Stimulated activated CD4-positive, alpha-beta T cell treated with anti-CD3 and anti-CD28 coated beads, Interleukin-1b, Interleukin-23, amount 100 ng/mL, for 24 hours (primary cell): Measurements from ENCODE around the gene RAB11A.

ENCODE experiments used
- DNase-seq, 4 experiments: peaks; one replicate each; pipeline ENCODE4 v3.0.0-alpha.2; 2020; ENCODE audit warnings: low read depth in 4 of 4, low spot score in 1 of 4

The RAB11A gene

DNA sequence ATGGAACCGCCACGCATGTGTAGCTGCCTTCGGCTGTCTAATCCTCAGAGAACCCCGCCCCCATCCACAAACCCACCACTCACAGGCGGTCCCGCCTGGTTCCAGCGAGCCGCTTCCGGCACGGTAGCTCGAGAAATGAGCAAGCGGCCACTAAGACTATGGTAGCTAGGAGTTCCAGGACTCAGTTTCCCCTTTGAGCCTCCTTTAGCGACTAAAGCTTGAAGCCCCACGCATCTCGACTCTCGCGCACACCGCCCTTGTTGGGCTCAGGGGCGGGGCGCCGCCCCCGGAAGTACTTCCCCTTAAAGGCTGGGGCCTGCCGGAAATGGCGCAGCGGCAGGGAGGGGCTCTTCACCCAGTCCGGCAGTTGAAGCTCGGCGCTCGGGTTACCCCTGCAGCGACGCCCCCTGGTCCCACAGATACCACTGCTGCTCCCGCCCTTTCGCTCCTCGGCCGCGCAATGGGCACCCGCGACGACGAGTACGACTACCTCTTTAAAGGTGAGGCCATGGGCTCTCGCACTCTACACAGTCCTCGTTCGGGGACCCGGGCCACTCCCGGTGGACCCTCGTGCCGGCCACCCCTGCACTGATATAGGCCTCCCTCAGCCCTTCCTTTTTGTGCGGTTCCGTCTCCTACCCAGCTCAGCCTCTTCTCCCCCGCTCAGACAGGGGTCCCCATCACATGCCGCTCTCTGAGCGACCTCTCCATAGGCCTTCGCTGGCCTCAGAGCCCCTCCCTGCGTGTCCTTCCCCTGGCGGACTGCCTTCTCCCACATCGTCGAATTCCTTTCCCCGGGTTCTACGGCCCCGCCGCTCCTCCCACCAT is at the start of gene RAB11A:
RAB11A (plus strand) TSS at position 366 of the 828 bp plus-strand sequence; CDS start at position 461, 95 bp downstream.
- peak; percentile 88 to 92 (median 91) for DNase-seq

DNA sequence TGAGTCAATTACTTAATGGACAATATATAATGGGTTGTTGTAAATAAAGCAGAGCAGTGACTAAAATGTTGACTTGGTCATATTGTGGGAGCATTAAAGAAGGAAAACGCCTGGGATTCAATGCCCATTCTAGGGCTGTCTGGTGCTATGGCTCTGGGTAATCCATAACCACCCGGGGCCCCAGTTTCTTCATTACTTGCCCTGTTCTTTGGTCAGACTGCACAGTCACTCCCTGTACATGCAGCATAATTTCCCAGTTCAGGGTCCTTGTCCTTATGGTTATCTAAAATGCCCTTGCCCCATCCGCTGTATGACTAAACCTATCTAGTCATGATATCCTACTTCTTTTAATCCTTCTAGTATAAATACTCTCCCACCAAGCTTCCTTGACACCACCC is 49.7 kb upstream of the RAB11A start:
- DNase-seq, result no peak

DNA sequence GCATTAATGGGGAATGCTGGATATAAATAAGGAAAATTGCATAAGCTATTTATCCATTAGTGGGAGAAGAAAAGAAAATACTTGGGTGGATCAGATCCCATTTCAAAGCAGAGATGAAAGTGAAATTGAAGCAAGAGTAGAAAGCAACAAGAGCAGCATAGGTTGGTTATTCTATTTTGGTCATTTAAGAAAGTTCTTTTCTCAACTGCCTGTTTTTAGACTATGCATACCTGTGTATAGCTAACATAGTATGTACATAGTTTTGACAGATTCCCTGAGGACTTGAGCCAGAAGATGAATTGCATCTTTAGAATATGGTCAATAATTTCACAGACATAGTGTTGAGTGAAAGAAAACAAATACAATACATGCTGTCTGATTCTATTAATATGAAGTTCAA is 48.2 kb upstream of the RAB11A start:
- no peak for DNase-seq

DNA sequence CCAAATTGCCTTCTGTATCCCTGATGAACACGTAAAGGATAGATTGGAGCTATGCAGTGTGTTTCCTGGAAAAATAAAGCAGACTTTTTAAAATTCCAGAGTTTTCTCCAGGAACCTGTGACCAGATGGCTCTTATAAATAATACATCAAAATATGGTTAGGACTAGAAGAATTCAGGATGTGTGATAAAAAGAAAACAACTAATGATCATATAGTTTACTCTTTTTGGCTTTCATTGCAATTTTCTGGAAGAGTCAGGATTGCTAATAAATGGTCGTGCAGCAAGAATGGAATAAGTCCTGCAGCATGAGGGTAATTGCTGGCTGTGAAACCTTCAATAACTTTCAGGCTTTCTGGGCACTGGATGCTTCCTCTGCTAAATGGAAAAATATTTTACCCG is 47.0 kb upstream of the RAB11A start:
- DNase-seq, result no peak

DNA sequence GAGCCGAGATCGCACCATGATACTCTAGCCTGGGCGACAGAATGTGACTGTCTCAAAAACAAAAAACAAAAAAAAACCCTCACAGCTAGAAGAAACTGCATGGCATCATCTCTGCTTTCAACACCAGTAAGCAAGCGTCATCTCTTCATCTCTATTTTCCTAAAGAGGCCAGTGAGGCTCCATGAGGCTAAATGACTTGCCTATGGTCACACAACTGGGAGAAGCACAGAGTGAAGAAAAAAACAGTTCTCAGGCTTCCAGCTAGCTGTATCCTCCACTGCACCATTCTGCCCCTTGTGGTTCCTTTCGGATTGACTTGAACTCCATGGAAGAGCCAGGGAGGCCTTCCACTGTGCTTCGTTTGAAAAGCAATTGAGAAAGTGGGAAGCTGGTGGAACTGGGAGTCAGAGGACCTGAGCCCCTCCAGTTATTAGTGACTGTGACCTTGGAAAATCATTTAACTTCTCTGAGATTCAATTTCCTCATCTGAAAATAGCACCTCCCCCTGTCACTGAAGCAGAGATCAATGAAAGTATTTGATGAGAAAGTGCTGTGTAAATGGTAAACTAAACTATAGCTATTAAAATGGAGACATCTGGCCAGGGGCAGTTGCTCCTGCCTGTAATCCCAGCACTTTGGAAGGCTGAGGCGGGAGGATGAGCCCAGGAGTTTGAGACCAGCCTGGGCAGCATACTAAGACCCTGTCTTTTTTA is 45.1 kb upstream of the RAB11A start:
- DNase-seq, result no peak

DNA sequence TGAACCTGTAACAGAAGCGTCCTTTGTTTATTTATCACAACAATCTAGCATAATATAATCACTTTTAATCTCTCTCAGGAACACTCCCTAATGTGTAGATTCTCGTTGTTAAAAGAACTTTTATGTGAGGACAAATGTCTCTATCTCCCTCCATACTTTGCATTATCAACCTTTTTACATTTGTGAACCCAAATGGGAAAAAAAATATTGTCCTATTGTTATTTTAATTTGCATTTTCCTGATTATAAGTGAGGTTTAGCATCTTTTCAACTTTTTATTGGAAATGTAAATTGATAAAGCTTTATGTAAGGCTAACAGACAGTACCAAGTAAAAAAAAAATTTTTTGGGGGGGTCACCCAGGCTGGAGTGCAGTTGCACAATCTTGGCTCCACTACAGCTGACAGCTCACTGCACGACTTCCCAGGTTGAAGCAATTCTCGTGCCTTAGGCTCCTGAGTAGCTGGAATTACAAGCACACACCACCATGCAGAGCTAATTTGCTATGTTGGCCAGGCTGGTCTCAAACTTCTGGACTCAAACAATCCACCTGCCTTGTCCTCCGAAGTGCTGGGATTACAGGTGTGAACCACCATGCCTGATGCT is 44.2 kb upstream of the RAB11A start:
- no peak for DNase-seq

DNA sequence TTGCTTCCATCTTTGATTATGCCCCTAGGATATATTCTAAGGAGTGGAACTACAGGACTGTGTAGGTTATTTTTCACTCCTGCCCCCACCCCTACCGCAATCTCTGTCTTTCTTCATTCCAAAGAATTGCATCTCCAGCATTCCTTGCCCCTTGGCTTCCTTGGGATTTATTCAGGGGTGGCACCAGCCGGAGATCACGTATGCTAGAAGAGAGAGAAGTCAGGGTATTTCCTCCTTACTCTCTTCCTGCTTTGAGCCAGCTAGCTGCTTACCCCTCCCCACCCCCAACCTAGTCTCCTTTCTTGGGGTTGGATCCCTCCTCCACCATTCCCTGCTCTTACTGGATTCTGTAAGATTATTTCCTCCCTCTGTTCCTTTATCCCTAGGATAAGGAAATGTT is 42.2 kb upstream of the RAB11A start:
- DNase-seq, result no peak

DNA sequence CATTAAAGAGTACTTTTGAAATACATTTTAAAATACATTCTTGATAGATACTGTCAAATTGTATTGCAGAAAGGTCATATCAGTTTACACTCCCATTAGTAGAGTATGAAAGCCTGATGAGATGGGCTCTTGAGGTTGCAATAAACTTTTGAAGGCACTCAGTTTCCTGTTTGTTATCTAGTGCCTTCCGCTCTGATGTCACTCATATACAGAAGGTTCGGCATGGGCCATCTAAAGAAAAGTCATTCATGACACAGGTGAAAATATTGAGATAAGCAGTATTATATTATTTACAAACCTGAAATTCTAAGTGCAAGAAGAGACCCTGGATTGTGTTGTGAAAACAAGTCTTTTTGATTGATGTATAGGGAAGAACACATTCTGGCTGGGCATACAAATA is 40.7 kb upstream of the RAB11A start:
- no peak for DNase-seq

DNA sequence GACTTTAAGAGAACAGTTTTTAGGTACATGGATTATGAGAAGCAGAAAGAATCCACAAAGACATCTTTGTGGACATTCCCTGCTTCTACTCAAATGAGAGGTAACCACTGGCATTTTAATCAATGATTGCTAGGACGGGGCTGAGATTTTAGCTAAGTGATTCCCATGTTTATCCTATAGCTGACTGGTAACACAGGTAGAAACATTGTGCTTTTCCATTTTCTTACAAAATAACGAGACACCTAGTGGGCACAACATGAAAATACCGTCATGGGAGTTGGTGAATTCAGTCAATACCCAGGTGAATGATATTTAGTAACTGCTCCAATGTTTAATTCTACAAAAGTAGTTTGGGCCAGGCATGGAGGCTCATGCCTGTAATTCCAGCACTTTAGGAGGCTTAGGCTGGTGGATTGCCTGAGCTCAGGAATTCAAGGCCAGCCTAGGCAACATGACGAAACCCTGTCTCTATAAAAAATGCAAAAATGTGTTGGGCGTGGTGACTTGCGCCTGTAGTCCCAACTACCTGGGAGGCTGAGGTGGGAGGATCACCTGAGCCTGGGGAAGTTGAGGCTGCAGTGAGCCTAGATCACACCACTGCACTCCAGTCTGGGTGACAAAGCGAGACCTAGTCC is 40.0 kb upstream of the RAB11A start:
- no peak for DNase-seq

DNA sequence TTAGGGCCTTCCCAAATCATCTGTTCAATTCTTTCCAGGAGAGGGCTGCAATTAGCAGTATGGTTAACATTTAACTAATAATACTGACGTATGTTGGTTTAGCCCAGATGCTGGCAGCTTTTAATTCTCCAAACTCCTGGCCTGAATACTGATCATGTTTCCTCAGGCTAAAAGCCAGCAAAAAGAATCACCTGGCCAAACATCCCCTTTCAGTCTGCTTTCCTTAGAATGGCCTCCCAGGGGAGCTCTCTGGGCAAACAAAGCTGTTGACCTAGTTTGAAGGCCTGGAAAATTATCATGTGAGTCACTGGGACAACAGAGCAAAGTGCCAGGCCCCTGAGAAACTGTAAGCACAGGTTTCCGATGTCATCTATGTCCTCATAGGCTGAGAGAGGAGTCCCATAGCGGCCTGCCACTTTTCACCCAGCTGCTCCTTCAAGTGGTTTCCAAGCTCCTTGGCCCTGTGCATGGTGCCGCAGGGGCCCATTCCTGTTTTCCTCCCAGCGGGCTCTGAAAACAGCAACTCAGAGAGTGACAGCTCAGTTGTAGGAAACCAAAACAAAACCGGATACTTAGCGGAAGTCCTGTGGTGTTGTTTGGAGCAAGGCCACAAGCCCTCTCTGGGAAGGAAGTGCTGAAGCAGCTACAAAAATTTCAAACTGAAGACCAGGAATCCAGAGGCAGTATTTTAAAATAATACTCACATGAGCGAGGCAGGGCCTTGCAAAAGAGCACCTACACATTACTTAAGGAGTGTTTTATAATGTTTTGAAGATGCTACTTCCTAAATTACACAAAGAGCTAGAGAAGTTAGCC is 36.5 kb upstream of the RAB11A start:
- DNase-seq, result peak in 1 of 4 experiments; percentile 16

DNA sequence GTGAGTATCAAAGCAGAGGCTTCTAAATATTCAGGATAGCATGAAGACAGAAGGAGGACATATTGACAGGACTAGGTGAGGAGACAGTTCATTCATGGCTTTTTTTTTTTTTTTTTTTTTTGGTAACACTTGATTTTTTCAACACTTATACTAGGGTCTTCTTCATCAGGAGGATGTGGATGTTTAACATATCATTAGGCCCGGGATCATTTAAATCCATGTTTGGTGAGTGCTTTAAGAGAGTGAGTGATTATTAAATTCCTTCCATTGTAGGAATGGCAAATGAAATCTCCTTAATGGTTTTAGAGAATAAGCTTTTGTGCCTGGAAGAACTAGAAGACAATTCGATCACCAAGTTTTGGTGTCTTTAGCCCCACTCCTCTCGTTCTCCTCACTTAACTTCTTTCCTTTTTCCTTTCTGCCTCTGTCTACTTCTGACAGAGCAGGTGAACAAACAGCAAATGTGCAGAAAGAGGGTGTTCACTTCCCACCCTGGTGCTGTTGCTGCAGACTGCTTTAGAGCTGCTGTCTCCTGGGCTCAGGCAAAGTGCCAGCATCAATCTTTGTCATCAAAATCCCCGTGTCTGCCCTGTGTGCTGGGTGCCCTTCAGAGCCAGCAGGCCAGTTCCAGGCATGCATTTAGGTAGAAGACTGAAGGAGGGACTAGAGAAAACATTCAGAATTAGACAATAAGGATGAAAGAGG is 35.6 kb upstream of the RAB11A start:
- peak in 1 of 4 experiments; percentile 18 for DNase-seq

DNA sequence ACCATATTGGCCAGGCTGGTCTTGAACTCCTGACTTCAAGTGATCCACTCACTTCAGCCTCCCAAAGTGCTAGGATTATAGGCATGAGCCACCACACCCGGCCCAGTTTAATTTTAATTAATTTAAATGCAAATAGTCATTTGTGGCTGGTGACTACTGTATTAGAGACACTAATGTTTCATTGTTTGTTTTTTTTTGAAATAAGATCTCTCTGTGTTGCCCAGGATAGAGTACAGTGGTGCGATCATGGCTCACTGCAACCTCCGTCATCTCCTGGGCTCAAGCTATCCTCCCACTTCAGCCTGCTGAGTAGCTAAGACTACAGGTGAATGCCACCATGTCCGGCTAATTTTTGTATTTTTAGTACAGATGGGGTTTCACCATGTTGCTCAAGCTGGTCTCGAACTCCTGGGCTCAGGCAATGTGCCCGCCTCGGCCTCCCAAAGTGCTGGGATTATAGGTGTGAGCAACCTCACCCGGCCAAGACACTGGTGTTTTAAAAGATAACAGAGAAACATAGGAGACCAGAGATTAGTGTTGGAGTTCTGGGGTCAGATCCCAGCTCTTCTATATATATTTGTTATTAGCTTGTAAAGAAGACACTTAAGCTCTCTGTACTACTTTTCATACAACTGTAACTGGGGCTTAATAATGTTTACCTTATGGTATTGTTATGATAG is 34.5 kb upstream of the RAB11A start:
- no peak for DNase-seq

DNA sequence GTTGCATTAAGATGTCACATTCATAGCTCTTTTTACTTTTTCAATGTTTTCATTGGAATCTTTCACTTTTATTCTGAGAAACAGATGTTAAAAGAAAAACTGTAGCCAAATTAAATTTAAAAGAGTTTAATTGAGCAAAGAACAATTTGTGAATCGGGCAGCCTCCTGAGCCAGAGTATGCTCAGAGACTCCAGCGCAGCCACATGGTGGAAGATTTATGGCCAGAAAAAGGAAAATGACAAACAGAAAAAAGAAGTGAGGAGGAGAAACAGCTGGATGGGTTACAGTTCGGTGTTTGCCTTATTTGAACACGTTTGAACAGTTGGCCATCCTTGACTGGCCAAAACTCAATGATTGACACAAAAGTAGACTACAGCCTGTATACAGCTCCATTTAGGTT is 33.8 kb upstream of the RAB11A start:
- DNase-seq, result no peak

DNA sequence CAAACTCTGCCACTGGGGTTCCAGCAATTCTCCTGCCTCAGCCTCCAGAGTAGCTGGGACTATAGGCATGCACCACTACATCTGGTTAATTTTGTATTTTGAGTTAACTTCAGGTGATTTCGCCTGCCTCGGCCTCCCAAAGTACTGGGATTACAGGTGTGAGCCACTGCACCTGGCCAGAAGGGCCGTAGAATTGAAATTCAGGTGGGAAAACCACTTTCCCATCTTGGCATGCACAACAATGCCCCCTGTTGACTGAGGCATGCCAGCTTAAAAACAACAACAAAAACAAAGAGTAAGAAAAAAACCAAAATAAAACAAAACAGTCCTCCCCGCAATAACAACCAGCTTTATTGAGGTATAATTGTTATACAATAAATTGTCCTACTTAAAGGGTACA is 32.6 kb upstream of the RAB11A start:
- DNase-seq, result no peak

DNA sequence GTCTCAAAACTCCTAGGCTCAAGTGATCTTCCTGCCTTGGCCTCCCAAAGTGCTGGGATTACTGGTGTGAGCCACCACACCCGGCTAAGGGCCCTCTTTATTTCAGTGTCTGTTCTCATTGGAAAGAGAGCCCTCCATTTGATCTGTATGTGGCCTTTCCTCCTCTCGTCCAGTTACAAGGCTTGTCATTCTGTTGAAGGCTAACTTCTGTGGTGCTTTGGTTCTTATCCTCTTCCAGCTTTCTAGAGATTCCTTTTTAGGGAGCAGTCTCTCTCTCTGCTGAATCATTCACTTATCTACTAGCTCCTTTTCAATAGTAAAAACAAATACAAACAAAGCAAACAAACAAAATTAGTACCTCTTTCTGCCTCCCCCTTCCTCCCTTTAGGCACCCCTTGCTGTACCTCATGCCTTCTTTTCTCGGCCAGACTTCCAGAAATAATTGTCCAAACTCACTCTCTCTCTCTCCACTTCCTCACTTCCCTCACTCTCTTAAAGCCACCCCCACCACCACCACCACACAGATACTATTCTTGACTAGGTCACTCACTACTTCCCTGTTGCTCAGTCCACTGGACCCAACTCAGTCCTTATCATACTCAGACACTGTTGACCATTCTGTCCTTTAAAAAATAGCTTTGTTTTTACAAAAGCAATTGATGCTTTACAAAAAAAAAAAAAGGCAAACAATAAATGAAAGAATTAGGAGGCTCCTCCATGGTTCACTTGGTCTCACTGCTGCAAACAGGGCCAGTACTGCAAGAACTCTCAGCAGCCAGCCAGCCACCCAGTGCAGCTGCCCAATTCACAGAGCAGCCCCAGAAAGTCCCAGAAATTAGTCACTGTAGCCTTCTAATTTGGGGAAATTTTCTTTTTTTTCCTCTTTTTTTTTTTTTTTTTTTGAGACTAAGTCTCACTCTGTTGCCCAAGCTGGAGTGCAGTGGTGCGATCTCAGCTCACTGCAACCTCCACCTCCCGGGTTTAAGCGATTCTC is 31.7 kb upstream of the RAB11A start:
- no peak for DNase-seq

DNA sequence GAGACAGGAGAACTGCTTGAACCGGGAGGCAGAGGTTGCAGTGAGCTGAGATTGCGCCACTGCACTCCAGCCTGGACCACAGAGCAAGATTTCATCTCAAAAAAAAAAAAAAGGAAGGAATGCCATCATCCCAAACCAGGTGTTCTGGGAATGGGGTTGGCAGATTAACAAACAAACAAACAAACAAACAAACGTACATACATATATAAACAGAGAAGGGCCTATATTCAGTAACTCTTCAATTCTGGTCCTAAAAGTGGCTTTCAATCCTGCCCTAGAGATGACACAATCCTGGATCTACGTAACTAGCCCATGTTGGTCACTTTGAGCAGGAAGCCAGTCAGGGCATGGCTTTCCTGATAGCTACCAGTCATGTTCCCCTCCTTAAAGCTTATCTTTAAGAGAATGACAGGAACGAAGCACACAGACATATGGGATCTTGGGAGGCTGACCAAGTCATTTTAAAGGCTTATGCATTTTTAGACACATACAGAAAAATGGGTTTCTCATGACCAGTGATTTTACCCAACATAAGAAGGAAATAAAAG is 29.9 kb upstream of the RAB11A start:
- no peak for DNase-seq

DNA sequence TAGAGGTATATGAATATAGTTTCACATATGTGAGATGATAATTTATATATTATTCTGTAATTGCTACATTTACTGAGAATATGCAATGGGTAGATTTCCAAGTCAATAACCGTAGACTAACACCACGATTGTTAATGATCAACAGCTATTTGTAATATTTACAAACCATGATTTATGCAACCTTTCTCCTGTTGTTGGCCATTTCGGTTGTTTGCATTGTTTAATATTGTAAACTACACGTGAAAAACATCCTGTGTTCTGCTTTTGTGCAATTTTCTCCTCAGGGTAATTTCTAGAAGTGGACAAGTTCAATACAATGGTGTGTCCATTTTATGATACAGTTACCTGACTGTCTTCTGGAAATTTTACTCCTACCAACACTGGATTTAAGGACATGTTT is 29.3 kb upstream of the RAB11A start:
- no peak for DNase-seq
